GM18907 (cell line): ENCODE measurements around the gene AFAP1L2.

Experiments used
- ATAC-seq: cut with Tn5 transposase; IDR thresholded peaks from one replicate; pipeline ENCODE4 v1.9.1; 2021; ENCODE audit warnings: mild to moderate bottlenecking, moderate library complexity; ENCODE audit not compliant: unreplicated experiment

AFAP1L2 gene

GRCh38 chr10:114315566-114316420 lies 88.5 kb downstream of the AFAP1L2 start:
- ATAC-seq, result no peak

- no peak for ATAC-seq
Measured at GRCh38 chr10:114313866-114314265, 90.4 kb downstream of the AFAP1L2 start.

GRCh38 chr10:114313139-114313538 lies 91.2 kb downstream of the AFAP1L2 start:
- ATAC-seq, result no peak

- ATAC-seq, result no peak
Measured at GRCh38 chr10:114311496-114312209, 92.6 kb downstream of the AFAP1L2 start.

GRCh38 chr10:114311023-114311422 lies 93.3 kb downstream of the AFAP1L2 start:
- no peak for ATAC-seq

GRCh38 chr10:114310346-114310745 lies 94.0 kb downstream of the AFAP1L2 start:
- ATAC-seq, result no peak

GRCh38 chr10:114309364-114309651 lies 95.0 kb downstream of the AFAP1L2 start:
- no peak for ATAC-seq

GRCh38 chr10:114308531-114309363 lies 95.6 kb downstream of the AFAP1L2 start:
- no peak for ATAC-seq

GRCh38 chr10:114307731-114308130 lies 96.6 kb downstream of the AFAP1L2 start:
- ATAC-seq, result no peak

- no peak for ATAC-seq
Measured at GRCh38 chr10:114306116-114306973, 98.0 kb downstream of the AFAP1L2 start.

GRCh38 chr10:114305521-114305925 lies 98.8 kb downstream of the AFAP1L2 start:
- no peak for ATAC-seq

GRCh38 chr10:114304571-114305421 lies 99.5 kb downstream of the AFAP1L2 start:
- ATAC-seq, result peak; percentile 74

GRCh38 chr10:114304017-114304570 lies 100.2 kb downstream of the AFAP1L2 start:
- peak; percentile 88 for ATAC-seq

GRCh38 chr10:114303556-114303955 lies 100.7 kb downstream of the AFAP1L2 start:
- peak; percentile 3 for ATAC-seq

GRCh38 chr10:114301951-114302710 lies 102.2 kb downstream of the AFAP1L2 start:
- no peak for ATAC-seq

GRCh38 chr10:114301177-114301576 lies 103.1 kb downstream of the AFAP1L2 start:
- ATAC-seq, result no peak

GRCh38 chr10:114300036-114300645 lies 104.2 kb downstream of the AFAP1L2 start:
- ATAC-seq, result no peak

- ATAC-seq, result no peak
Measured at GRCh38 chr10:114297136-114297705, 107.1 kb downstream of the AFAP1L2 start.
